ENCODE results near the gene COBL. TPM values are rescaled to one million over a fixed set of nuclear protein-coding genes. Genes with fewer than 3 reads are reported as not detected.

The COBL gene
- polyA plus RNA-seq, 1 donor (not counting 4 experiments of a cell fraction or from before 2014, with no cell fraction given) = 4.5 TPM

GRCh38 chr7:51080622-51081269, 235.9 kb downstream of the COBL start:
- Histone ChIP-seq H3K4me1 (ENCODE audit: control insufficient read depth, extremely low read depth, insufficient read depth, low read length) (no peaks in the 10 kb centered on the region), H3K4me2 (ENCODE audit: control insufficient read depth, extremely low read depth, insufficient read depth, low read depth, low read length) (no peak overlapping the region), H3K4me3 (ENCODE audit: control insufficient read depth in 2 of 3, extremely low read depth in 1 of 3, insufficient read depth in 2 of 3, low read depth in 1 of 3, low read length in 3 of 3) (no peak overlapping the region), H4K20me1 (ENCODE audit: control insufficient read depth, extremely low read depth, insufficient read depth, low read length) (no peaks in the 10 kb centered on the region), H2AFZ (ENCODE audit: control insufficient read depth, low read length) (no peak overlapping the region), H3K27me3 (ENCODE audit: control insufficient read depth, extremely low read depth, insufficient read depth, low read length) (no peaks in the 10 kb centered on the region), H3K36me3 (ENCODE audit: control insufficient read depth in 2 of 2, extremely low read depth in 1 of 2, insufficient read depth in 2 of 2, low read length in 2 of 2) (no peaks in the 10 kb centered on the region), H3K9me3 (ENCODE audit: control insufficient read depth, low read depth, low read length) (no peaks in the 10 kb centered on the region), H3K79me2 (ENCODE audit: control insufficient read depth, insufficient read depth, low read length) (no peaks in the 10 kb centered on the region), H3K9ac (ENCODE audit: control insufficient read depth, extremely low read depth, insufficient read depth, low read length) (no peak overlapping the region), H3K9me1 (ENCODE audit: control insufficient read depth, extremely low read depth, insufficient read depth, low read length) (no peaks in the 10 kb centered on the region), H3K27ac (ENCODE audit: control insufficient read depth, insufficient read depth, low read length) (no peak overlapping the region)
- no peak for FAIRE-seq
- dilution Hi-C loops (cut with MboI; ENCODE audit: extremely low pct_ligation_motif_present, low sequenced_read_pairs) = no loop called here
- no peak for TF ChIP-seq CTCF (optimal IDR thresholded peaks at IDR 0.05 in 1 of 3, IDR thresholded peaks at IDR 0.05 in 1 of 3, conservative IDR thresholded peaks at IDR 0.05 in 1 of 3; ENCODE audit: extremely low read depth in 1 of 3, insufficient read depth in 2 of 3, low read length in 3 of 3)
- no peak for TF ChIP-seq EZH2 (IDR thresholded peaks at IDR 0.05; ENCODE audit: low read length)
- DNase-seq (ENCODE audit: low read depth, low spot score) = no peak

GRCh38 chr7:51080216-51080615, 236.4 kb downstream of the COBL start:
- H3K27me3 ChIP-seq (ENCODE audit: control insufficient read depth, extremely low read depth, insufficient read depth, low read length) = no peaks in the 10 kb centered on the region
- DNase-seq (ENCODE audit: low read depth, low spot score) = no peak
- H3K9ac ChIP-seq (ENCODE audit: control insufficient read depth, extremely low read depth, insufficient read depth, low read length) = no peak overlapping the region
- H3K27ac ChIP-seq (ENCODE audit: control insufficient read depth, insufficient read depth, low read length) = no peak overlapping the region
- dilution Hi-C loops (cut with MboI; ENCODE audit: extremely low pct_ligation_motif_present, low sequenced_read_pairs) = no loop called here
- H3K79me2 ChIP-seq (ENCODE audit: control insufficient read depth, insufficient read depth, low read length) = no peaks in the 10 kb centered on the region
- no peaks in the 10 kb centered on the region for H3K36me3 ChIP-seq (ENCODE audit: control insufficient read depth in 2 of 2, extremely low read depth in 1 of 2, insufficient read depth in 2 of 2, low read length in 2 of 2)
- H3K9me1 ChIP-seq (ENCODE audit: control insufficient read depth, extremely low read depth, insufficient read depth, low read length) = no peaks in the 10 kb centered on the region
- no peak overlapping the region for H3K4me3 ChIP-seq (ENCODE audit: control insufficient read depth in 2 of 3, extremely low read depth in 1 of 3, insufficient read depth in 2 of 3, low read depth in 1 of 3, low read length in 3 of 3)
- TF ChIP-seq CTCF (optimal IDR thresholded peaks at IDR 0.05 in 1 of 3, IDR thresholded peaks at IDR 0.05 in 1 of 3, conservative IDR thresholded peaks at IDR 0.05 in 1 of 3; ENCODE audit: extremely low read depth in 1 of 3, insufficient read depth in 2 of 3, low read length in 3 of 3) (no peak), EZH2 (IDR thresholded peaks at IDR 0.05; ENCODE audit: low read length) (no peak)
- no peaks in the 10 kb centered on the region for H3K4me1 ChIP-seq (ENCODE audit: control insufficient read depth, extremely low read depth, insufficient read depth, low read length)
- H3K4me2 ChIP-seq (ENCODE audit: control insufficient read depth, extremely low read depth, insufficient read depth, low read depth, low read length) = no peak overlapping the region
- no peaks in the 10 kb centered on the region for H3K9me3 ChIP-seq (ENCODE audit: control insufficient read depth, low read depth, low read length)
- H4K20me1 ChIP-seq (ENCODE audit: control insufficient read depth, extremely low read depth, insufficient read depth, low read length) = no peaks in the 10 kb centered on the region
- no peak for FAIRE-seq
- no peak overlapping the region for H2AFZ ChIP-seq (ENCODE audit: control insufficient read depth, low read length)
